NCI-H146 treated with DMSO at 0.1 percent for 48 hours (cell line): ENCODE results near the gene PGBD2.
"Not testable (repeated sequence)": the region's sequence is repeated elsewhere in the genome, so short reads cannot be mapped to it uniquely, and the experiment has no call there.

Source experiments
- DNase-seq: peaks from one replicate; lab custom pipeline; 2025; ENCODE audit not compliant: unreplicated experiment; lab: John Stamatoyannopoulos, UW

The PGBD2 gene, protein sequence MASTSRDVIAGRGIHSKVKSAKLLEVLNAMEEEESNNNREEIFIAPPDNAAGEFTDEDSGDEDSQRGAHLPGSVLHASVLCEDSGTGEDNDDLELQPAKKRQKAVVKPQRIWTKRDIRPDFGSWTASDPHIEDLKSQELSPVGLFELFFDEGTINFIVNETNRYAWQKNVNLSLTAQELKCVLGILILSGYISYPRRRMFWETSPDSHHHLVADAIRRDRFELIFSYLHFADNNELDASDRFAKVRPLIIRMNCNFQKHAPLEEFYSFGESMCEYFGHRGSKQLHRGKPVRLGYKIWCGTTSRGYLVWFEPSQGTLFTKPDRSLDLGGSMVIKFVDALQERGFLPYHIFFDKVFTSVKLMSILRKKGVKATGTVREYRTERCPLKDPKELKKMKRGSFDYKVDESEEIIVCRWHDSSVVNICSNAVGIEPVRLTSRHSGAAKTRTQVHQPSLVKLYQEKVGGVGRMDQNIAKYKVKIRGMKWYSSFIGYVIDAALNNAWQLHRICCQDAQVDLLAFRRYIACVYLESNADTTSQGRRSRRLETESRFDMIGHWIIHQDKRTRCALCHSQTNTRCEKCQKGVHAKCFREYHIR

DNA sequence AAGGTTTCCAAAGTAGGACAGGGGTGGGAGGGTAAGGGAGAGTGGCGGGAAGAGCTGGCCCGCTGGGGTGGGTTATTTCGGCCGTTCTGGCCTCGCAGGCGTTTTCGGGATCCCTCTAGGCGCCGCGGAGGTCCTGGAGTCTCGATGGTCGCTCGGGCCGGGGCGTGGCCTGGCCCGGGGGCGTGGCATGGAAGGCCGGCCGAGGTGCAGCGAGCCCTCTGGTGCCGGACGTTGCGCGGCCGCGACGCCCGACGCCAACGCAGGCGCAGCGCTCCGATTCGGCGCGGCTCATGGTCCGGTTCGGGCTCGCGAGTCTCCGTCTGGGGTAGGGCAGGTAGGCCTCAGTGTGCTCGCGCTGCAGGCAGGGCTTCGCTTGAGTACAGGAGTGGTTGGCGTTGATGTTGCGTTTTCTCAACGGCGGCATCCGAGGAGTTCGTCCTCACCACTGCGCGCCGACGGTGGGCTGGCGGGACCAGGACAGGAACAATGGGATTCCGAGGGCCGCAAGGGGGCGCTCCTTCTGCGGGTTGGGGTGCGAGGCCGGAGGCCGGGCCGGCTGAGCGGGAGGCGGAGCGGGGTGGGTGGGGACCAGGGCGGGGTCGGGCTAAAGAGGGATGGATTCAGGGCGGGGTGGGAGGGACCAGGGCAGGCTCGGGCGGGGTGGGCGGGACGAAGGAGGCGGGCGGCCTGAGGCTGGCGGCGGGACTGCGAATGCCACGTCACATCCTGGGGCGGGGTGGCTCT, at the start of gene PGBD2:
Gene PGBD2 (plus strand): TSS at position 227 of the 744 bp plus-strand sequence. CDS start 7,628 bp downstream, outside the sequence.
- peak; percentile 90 for DNase-seq

DNA sequence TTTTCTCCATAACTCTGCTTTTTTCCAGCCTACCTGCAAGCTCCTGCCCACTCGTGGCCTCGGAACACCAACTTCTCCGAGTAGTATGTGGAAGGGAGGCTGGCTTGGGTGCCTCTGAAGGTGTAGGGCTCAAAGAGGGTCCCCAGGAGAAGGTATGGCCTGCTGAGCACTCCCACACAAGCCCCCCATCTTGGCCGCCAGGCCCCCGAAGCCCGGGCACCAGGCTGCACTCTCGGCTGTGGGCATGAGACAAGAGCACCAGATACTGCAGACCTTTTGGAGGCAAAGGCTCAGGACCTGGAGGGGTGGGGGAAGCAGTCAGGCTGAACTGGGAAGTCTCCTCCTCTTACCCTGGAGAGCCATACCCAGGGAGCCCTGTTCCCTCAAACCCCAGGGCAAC, 48.8 kb upstream of the PGBD2 start:
- DNase-seq: no peak

DNA sequence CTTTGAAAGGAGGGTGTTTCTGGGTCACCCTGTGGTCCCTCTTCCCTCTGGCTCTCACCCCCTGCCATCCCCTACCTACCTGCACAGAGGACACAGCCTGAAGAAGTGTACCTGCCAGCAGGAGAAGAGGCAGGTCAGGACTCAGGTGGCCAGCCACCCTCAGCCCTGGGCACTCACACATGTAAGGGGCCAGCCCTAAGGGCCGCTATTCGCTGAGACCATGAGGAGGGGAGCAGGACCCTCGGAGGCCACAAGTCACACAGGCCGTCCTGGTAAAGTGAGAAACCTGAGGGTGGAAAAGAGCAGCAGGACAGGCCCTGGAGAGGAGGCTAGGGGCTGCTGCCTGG, 48.3 kb upstream of the PGBD2 start:
- no peak for DNase-seq

DNA sequence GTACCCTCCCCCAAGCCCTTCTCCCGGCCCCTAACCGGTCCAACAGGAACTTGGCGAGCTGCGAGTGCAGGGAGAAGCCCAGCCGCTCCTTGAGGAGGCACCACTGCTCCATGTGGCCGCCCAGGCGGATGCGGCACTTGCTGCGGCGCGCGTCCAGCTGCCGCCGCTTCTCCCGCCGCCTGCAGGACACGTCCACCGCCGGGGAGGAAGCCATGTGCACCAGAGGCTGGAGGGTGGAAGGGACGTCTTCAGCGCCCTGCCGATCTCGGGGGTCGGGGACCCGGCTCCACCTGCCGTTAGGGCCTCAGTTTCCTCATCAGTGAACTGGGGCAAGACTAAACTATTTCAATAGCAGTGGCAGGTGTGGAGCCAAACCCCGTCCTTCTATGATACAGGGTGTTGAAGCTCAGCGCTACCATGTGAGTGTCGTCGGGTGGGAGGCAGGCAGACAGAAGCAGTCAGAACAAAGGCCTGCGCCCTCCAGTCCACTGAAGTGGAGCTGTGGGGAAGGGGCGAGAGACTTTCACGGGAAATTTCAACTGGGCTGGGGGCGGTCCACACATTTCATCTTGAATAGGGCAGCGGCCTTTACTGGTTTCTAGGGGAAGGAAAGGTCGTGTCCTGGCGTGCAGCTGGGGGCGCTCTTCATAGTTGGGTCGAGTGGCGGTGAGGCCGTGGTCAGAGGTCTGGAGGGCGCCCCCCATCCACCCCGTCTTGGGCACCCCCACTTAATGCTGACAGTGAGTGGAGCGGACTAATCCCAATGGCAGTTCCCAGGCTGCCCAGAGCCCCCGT, 47.7 kb upstream of the PGBD2 start:
- peak; percentile 75 for DNase-seq

DNA sequence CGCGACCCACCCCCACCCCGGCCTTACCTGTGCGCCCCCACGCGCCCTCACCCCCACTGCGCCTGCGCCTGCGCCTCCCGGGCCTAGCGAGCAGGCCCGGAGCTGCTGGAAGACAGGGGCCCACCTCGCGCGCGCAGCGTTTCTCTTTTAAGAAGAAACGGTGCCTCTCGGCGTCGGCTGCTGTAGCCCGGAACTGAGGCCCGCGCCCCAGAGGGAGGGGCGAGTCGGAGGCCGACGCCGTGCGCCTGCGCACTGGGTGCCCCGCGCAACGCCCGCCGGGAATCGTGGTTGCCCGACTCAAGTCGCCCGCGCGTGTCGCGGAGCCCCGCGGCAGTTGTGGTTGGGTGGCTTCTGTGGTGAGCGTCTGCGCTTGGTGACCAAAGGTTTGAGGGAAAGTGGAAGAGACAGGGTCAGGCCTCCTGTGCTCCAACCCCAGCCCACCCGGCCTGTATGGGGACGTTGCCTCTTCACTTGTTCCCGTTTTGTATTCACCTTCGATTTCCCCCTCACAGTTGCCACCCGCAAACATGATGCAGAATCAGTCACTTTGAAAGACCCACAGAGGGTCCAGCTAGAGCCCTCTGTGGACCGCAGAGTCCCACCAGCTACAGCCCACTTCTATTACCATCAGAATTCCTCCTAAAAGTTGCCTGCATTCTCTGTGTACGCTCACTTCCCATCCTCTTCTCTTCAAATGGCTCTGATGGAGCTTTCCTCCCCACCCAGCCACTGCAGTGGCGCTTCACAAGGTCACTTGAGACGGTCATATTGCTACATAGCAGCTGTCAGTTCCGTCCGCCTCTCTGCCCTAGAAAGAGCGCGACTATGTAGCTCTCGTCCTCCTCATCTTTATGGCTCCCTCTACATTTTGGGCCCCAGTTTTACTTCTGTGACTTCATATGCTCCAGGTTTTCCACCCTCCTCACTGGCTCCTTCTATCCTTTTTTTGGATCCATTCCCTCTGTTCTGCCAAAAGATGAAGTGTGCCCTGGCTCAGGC, 46.8 kb upstream of the PGBD2 start, which contains the start of gene ZNF692:
Gene ZNF692 (minus strand): TSS at position 195 of the 999 bp plus-strand sequence. CDS start 776 bp downstream, outside the sequence.
- DNase-seq: peak; percentile 95

DNA sequence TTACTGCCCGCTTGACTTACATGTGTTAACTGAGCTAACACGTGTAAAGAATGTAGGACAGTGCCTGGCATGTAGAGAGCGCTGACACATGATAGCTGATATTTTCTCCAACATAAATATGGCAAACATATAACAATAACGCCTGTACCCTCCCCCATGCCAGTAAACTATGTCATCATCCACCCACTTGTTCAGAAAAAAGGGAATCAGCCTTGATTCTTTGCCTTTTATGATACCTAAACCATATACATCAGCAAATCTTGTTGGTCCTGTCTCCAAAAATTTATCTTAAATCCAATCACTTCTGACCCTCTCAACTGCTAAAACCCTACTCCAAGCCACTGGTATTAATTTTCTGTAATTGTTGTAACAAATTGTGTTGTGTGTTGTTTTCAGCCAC, 46.0 kb upstream of the PGBD2 start:
- DNase-seq: no peak

DNA sequence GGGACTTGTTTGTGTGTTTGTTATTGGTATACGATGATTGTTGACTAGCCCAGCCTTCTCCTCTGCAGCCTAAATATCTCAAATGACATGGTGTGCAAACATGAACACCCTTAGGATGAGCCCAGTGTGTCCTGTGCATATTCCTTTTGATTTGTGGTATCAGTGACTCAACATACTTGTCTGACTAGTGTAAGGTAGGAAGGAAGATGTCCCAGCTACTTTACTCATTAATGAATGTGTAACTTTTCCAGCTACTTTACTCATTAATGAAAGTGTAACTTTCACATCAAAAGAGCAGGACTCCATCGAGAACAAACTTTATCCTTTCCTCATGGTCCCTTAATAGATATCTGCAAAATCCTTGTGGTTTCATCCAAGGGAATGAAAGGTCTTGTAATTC, 44.4 kb upstream of the PGBD2 start:
- no peak for DNase-seq

DNA sequence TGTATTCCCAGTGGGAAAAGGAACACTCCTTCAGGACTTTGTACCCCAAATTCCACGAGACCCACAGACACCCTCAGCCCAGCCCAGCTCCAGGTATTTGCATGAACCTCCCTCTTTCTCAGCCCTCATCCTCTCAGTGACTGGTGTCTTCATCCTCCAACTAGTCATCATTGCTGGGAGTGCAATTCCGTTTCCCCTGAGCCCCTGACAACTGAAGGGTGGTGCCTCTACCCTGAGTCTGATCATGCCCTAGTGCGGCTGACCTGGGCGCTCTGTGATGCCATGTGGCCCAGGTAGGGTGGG, 43.4 kb upstream of the PGBD2 start:
- DNase-seq: no peak

DNA sequence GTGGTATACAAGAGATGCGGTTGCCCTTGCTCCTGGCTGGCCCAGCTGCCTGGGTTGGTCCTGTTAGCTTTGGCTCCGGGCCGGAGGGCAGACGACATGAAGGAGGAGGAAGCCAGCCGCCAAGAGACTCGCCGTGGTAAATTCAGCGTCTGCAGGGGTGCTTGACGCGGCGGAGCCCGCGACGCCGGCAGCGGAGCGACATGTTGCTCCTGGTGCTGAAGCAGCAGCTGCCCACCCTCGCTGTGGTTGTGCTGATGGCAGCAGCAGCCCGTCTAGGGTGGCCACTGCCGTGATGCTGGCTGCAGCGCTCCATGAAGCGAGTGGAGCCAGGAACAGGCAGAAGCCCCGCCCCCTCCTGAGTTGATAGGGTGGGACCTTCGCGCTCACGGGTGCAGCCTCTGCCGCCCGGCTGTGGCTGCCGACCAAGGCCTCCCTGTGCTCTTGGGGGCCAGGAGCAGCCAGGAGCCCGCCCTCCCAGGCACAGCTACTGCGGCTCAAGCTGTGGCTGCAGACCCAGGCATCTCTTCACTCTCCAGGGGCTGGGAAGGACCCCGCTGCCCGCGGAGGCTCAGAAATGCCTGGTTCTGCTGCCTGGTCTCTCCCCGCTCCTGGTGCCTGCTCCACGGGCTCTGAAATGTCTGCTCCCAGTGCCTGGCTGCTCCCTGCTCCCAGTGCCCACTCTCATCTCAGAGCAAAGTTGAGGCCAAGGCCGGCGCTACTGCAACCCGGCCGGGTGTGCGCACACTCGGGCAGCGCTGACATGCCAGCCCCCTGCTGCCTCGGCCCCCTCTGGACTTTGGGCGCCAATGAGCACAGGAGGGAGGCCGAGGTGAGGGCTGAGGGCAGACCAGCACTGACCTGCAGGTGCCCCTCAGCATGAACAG, 42.8 kb upstream of the PGBD2 start:
- DNase-seq: peak; percentile 94

DNA sequence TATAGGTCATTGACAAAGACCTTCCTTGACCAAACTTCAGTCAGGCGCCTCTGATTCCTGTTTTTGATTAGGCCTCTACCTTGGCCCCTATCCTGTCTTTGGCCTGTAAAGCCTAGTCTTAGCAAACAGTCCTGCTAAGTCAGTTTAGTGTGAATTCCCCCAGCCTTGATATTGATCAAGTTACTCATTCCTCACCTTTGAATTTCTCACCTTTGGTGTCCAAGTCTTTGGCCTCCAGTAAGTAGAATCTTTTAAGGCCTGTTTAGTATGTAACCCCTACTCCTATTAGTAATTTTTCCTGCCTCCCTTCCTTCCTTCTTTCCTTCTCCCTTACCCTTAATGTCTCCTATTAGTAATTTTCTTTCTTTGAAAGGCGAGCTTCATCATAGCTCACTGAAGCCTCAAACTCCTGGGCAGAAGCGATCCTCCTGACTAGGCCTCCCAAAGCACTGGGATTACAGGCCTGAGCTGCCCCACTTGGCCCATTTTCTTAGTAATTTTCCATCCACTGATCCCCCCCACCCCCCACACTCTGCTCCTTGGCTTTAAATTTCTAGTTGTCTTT, 34.1 kb upstream of the PGBD2 start:
- DNase-seq: no peak

DNA sequence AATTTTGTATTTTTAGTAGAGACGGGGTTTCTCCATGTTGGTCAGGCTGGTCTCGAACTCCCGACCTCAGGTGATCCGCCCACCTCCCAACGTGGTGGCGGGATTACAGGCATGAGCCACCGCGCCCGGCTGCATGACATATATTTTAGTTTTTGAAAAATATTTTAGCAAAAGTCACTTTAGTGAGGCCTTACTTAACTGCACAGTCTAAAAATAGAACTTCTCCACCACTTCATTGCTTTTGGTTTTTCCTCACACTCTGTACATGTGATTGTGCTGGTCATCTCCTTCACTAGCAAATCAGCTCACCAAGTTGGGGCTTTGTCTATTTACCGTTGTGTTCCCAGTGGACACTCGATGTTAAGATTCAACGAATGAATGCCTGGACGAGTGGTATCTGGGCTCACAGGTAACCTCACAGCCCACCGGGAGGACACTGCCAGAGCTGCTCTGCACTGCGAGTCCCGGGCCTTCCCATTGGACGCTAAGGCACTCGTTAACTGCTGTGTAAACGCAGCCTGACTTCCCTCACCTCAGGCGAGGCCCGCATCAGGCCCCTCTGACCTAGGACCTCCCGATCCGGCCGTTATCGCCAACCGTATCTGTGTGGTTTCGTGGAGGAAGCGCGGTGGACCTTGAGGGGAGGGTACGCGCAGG, 33.2 kb upstream of the PGBD2 start:
- DNase-seq: peak; percentile 87

DNA sequence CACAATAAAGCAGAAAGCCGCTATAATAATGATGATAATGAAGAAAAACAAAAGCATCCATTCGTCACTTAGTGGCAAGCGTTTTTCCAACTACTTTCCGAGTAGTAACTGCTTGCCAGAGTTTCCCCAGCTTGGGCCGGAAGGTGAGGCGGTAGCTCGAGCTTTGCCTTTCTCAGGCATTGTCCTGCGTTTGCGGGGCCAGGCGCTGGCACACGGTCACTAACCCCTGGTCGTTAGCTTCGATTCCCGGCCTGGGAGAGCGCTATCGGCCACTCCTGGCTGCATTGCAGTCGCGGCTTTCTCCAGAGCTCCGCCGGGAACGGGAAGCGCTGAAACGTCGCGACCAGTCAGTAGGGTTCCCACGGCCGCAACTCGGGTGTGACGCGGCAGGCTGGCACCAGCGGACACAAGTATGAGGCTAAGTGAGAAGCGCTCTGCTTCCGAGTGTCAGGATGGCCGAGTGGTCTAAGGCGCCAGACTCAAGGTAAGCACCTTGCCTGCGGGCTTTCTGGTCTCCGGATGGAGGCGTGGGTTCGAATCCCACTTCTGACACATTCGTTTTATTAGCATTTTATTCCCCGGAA, 32.5 kb upstream of the PGBD2 start:
- peak; percentile 95 for DNase-seq

DNA sequence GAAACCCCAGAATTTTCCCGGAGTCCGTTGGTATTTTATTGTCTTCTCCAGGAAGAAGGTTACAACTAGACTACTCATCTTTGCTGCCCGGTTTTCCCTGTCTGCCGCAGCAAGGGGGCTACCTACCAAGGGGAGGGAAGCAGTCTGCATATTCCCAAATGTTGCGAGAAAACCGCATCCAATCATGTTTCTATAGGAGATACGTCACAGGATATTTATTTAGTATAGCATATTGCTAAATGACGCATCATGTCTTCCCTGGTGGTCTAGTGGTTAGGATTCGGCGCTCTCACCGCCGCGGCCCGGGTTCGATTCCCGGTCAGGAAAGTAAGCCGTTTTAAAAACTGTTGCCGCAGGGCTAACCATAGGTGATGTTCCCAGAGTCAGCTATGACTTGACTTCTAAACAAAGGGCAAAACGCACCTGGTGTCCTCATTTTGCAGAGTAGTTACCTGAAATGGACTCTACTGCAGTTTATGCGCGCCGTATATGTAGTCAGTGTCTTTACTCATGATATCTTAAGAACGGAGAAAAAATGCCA, 32.0 kb upstream of the PGBD2 start:
- peak; percentile 95 for DNase-seq

DNA sequence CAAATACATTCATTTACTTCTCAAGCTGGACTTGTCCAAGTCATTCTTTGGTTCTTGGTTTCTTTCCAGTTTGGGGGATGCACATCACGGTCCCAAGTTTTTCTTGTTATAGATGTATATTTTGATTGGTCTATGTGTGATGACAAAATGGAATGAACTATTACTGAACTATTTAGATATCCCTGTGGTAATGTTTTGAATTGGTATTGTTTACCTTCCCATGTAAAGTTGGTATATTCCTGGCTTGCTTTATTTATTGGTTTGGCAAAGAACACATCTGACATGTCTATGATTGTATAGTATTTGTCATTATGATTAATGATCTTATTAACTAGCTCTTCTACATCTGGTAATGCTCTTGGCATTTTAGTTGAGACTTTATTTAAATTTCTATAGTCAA, 24.8 kb upstream of the PGBD2 start:
- DNase-seq: no peak

DNA sequence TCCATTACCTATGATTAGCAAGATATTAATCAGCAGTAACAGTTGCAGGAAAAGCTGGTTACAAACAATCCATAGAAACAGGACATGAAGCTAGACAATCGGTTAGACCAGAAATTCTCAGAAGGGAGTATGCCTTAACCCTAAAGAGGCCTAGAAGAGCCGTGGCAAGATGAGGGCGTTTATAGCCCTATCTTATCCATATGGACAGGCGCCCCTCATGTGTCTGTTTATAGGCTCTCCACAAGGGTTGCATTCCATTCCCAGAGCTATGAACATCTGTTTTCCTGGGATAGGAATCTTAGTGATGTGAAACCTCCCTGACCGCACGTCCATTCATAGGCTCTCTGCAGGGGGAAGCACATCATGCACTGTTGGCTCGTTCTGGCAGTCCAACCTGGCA, 23.6 kb upstream of the PGBD2 start:
- not testable (repeated sequence) for DNase-seq

DNA sequence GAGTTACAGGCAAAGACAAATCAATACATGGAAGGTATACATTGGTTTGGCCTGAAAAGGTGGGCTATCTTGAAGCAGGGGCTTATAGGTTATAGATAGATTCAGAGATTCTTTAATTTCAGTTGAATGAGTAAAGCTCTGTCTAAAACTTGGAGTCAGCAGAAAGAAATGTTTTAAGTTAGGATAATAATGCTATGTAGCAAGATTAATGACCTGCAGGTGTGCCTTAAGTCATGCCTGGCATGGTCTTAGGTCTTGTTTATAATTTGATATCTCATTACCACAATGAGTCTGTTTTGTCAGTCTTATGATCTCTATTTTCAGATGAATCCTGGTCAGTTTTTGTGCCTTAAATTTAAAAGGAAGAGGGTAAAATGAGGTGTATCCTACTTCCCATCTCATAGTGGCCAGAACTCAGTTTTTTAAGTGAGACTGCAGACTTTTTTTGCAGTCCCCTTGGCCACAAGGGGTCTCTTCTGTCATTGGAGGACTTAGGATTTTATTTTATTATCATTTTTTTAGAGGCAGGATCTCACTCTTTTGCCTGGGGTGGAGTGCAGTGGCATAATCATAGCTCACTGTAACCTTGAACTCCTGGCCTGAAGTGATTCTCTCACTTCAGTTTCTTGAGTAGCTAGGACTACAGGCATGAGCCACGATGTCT, 21.3 kb upstream of the PGBD2 start:
- no peak for DNase-seq

DNA sequence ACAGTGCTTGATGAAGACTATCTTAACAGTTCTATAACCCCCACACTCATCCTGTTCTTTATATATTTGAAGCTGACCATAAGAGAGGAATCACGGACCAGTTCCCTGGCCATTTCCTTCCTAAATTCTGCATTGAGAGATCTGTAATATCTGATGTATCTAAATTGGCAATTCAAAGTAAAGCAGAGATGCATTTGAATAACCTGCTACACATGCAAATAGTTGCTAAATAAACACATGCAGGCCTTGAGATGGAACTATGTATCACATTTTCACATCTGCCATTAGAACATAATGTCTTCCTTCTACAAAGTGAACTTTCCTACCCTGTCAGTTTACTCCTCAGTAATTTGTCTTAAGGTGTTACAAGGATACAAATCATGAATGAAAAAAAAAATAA, 20.4 kb upstream of the PGBD2 start:
- no peak for DNase-seq
